Testis (tissue), 2 donors: ENCODE data around the gene EFCAB12.
"Not testable (repeated sequence)": the region's sequence is repeated elsewhere in the genome, so short reads cannot be mapped to it uniquely, and the experiment has no call there.

Experiments
- CTCF ChIP-seq, 3 experiments: fragments of 450-650 bp in 2 of 3; fragments of 200-600 bp in 1 of 3; sonication (generic) in 1 of 3; IDR thresholded peaks; one replicate each; pipeline ENCODE4 v1.5.1; 2016 to 2019; ENCODE audit warnings: antibody characterized with exemption in 3 of 3, mild to moderate bottlenecking in 2 of 3, moderate library complexity in 1 of 3
- POLR2A ChIP-seq: fragments of 450-650 bp; IDR thresholded peaks from one replicate; pipeline ENCODE4 v1.6.1; 2017; ENCODE audit warnings: antibody characterized with exemption, mild to moderate bottlenecking, moderate library complexity

- not testable (repeated sequence) for TF ChIP-seq CTCF (IDR thresholded peaks at IDR 0.05); POLR2A
Measured at GRCh38 chr3:129385507-129385906, 42.9 kb downstream of the EFCAB12 start.
